DND-41 (cell line): Measurements from ENCODE around the gene DCANP1.

Experiments
- ATAC-seq: fragments of 200-7000 bp; cut with Tn5 transposase; 3 replicates; pipeline ENCODE4 v1.9.1; 2021; ENCODE audit warnings: low read depth; ENCODE audit not compliant: insufficient read depth
- DNase-seq: peaks from one replicate; pipeline ENCODE4 v3.0.0-alpha.2; 2020
- H2AFZ ChIP-seq: 2 replicates; pipeline ENCODE4 v1.6.0; 2012; ENCODE audit warnings: low read depth, low read length
- H3K27ac ChIP-seq: 2 replicates; pipeline ENCODE4 v1.5.1; 2012; ENCODE audit warnings: low read length, inconsistent platforms
- H3K27me3 ChIP-seq: fragments of 200-600 bp; sonication (generic); 2 replicates; pipeline ENCODE4 v1.6.0; 2012; ENCODE audit warnings: low read length, mild to moderate bottlenecking, inconsistent platforms; ENCODE audit not compliant: insufficient read depth, poor library complexity
- H3K36me3 ChIP-seq: 2 replicates; pipeline ENCODE4 v1.5.1; 2012; ENCODE audit warnings: low read length, inconsistent platforms; ENCODE audit not compliant: insufficient read depth
- H3K4me1 ChIP-seq: 2 replicates; pipeline ENCODE4 v1.5.1; 2012; ENCODE audit warnings: mild to moderate bottlenecking, low read length; ENCODE audit not compliant: insufficient read depth
- H3K4me2 ChIP-seq: 2 replicates; pipeline ENCODE4 v1.6.0; 2012; ENCODE audit warnings: mild to moderate bottlenecking, moderate library complexity, low read length, inconsistent platforms; ENCODE audit not compliant: insufficient read depth
- H3K4me3 ChIP-seq, 2 experiments: fragments of 200-600 bp in 1 of 2; shearing (Covaris generic) in 1 of 2; 2 replicates each; pipeline ENCODE4 v1.5.1; 2012 to 2016; ENCODE audit warnings: inconsistent platforms in 2 of 2, low read length in 2 of 2, mild to moderate bottlenecking in 2 of 2, low read depth in 1 of 2, moderate library complexity in 1 of 2
- H3K79me2 ChIP-seq: 2 replicates; pipeline ENCODE4 v1.6.0; 2012; ENCODE audit warnings: low read length, inconsistent platforms; ENCODE audit not compliant: insufficient read depth
- H3K9ac ChIP-seq: 2 replicates; pipeline ENCODE4 v1.6.0; 2012; ENCODE audit warnings: low read depth, mild to moderate bottlenecking, inconsistent platforms, low read length, moderate library complexity
- H3K9me3 ChIP-seq: 2 replicates; pipeline ENCODE4 v1.5.1; 2012; ENCODE audit warnings: low read length, moderate library complexity, mild to moderate bottlenecking, inconsistent platforms; ENCODE audit not compliant: insufficient read depth, severe bottlenecking
- H4K20me1 ChIP-seq: 2 replicates; pipeline ENCODE4 v1.6.0; 2012; ENCODE audit warnings: low read length; ENCODE audit not compliant: insufficient read depth
- EZH2 ChIP-seq: IDR thresholded peaks from 3 replicates; pipeline ENCODE4 v1.6.1; 2012; ENCODE audit warnings: borderline replicate concordance, low read depth, mild to moderate bottlenecking, moderate library complexity, low read length, inconsistent platforms; ENCODE audit not compliant: severe bottlenecking
- TF ChIP-seq, protein P1 (sequence below): IDR thresholded peaks from 2 replicates; pipeline ENCODE4 v1.5.1; 2012; ENCODE audit warnings: borderline replicate concordance, low read length, moderate library complexity, mild to moderate bottlenecking; ENCODE audit not compliant: poor library complexity, severe bottlenecking; ENCODE audit errors: extremely low read depth

The DCANP1 gene

DNA sequence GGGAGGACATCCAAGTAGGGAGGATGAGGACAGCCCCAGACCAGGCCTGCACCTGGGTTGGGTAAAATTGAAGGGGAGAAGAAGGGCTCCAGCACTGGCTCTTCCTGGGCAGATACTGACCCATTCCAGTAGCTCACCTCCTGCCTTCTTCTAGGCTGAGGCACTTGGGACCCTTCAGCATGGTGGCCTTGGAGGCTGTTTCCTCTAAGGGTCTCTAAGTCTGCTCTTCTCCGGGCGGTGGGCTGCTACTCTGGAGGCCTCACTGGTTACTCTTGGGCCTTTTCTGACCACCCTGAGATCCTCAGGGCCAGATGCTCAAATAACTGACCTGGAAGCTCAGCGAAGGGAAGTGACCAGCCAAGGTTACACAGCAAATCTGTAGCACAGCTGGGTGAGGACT lies 7.8 kb upstream of the DCANP1 start:
- no peaks in the 10 kb centered on the region for H3K4me1 ChIP-seq
- H3K4me2 ChIP-seq = no peak overlapping the region

DNA sequence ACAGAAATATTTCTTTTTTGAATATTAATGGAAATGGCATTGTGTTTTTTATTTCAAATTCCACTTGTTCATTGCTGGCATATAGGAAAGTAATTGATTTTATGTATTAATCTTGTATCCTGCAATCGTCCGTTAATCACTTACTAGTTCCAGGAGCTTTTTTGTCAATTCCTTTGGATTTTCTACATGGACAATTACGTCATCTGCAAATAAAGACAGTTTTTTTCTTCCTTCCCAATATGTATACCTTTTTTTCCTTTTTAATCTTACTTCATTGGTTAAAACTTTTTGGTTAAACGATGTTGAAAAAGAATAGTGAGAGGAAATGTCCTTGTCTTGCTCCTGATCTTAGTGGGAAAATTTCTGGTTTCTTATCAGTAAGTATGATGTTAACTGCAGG lies 6.5 kb upstream of the DCANP1 start:
- Histone ChIP-seq H3K36me3 (no peaks in the 10 kb centered on the region), H4K20me1 (no peaks in the 10 kb centered on the region), H3K4me3 (no peak overlapping the region), H3K27ac (no peak overlapping the region), H3K4me2 (no peak overlapping the region), H3K27me3 (peaks cover 17% of the 10 kb centered on the region), H3K79me2 (no peaks in the 10 kb centered on the region), H2AFZ (no peak overlapping the region), H3K9me3 (no peaks in the 10 kb centered on the region), H3K9ac (no peak overlapping the region), H3K4me1 (no peaks in the 10 kb centered on the region)
- no peak for ATAC-seq
- DNase-seq = no peak
- no peak for TF ChIP-seq EZH2
- TF ChIP-seq, protein P1, sequence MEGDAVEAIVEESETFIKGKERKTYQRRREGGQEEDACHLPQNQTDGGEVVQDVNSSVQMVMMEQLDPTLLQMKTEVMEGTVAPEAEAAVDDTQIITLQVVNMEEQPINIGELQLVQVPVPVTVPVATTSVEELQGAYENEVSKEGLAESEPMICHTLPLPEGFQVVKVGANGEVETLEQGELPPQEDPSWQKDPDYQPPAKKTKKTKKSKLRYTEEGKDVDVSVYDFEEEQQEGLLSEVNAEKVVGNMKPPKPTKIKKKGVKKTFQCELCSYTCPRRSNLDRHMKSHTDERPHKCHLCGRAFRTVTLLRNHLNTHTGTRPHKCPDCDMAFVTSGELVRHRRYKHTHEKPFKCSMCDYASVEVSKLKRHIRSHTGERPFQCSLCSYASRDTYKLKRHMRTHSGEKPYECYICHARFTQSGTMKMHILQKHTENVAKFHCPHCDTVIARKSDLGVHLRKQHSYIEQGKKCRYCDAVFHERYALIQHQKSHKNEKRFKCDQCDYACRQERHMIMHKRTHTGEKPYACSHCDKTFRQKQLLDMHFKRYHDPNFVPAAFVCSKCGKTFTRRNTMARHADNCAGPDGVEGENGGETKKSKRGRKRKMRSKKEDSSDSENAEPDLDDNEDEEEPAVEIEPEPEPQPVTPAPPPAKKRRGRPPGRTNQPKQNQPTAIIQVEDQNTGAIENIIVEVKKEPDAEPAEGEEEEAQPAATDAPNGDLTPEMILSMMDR = no peak

More for the DNA sequence above, 7.8 kb upstream of the DCANP1 start:
- no peak overlapping the region for H3K27ac ChIP-seq
- H3K9me3 ChIP-seq = no peaks in the 10 kb centered on the region
- no peak overlapping the region for H3K4me3 ChIP-seq
- no peak overlapping the region for H3K9ac ChIP-seq
- no peak for ATAC-seq
- no peak for TF ChIP-seq EZH2
- TF ChIP-seq, protein P1 = no peak
- no peaks in the 10 kb centered on the region for H3K79me2 ChIP-seq
- no peak overlapping the region for H2AFZ ChIP-seq
- peaks cover 6% of the 10 kb centered on the region for H3K27me3 ChIP-seq
- no peak for DNase-seq
- H4K20me1 ChIP-seq = no peaks in the 10 kb centered on the region
- no peaks in the 10 kb centered on the region for H3K36me3 ChIP-seq

DNA sequence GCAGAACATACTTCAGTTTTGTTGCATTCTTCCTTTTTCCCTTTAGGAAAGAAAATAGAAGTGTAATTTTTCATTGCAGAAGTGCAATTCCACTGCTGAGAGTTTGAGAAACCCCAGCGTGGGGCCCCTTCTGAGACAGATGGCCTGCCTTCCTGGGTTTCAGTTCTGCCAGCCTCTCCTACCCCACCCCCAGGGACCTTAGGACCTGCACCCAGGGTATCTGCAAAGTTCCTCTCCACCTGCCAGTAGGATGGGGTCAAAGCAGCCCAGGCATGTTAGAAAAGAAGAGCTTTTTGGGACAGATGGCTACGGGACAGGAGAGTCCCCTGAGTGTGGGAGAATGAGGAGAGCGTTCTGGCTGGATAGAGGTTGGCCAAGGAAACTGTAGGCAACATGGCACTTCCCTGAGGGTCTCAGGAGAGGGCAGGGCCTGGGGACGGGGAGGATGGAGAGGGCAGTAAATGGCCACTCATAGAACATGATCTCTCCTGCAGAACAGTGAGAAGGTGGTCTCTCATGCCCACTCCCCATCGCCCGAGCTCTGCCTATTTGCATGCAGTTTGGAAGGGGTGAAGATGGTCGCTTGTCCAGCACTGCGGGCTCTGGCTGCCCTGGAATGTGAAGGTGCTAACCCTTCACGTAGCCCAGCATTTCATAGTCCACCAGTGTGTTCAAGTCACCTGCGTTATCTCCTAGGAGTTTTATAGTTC lies 5.3 kb upstream of the DCANP1 start, which contains the start of gene TIFAB:
Gene TIFAB, minus strand, starts transcription at position 31 of the 710 bp plus-strand sequence. CDS start 2,412 bp downstream, outside the sequence.
- no peak within 1 kb of the TSS for H3K4me2 ChIP-seq
- DNase-seq (no peak), ATAC-seq (no peak)
- no peaks in the 10 kb centered on the region for H3K36me3 ChIP-seq
- no peak for TF ChIP-seq EZH2
- TF ChIP-seq, protein P1 = no peak
- H3K27me3 ChIP-seq = peaks cover 24% of the 10 kb centered on the region
- no peak within 1 kb of the TSS for H2AFZ ChIP-seq
- H3K27ac ChIP-seq = no peak within 1 kb of the TSS
- H3K9me3 ChIP-seq = no peaks in the 10 kb centered on the region
- H4K20me1 ChIP-seq = no peaks in the 10 kb centered on the region
- H3K4me1 ChIP-seq = no peaks in the 10 kb centered on the region
- no peak within 1 kb of the TSS for H3K4me3 ChIP-seq
- no peaks in the 10 kb centered on the region for H3K79me2 ChIP-seq
- H3K9ac ChIP-seq = no peak within 1 kb of the TSS
